Peyer's patch (tissue), 4 donors: Measurements from ENCODE around the gene SPDEF.

ENCODE experiments used
- CTCF ChIP-seq, 6 experiments: fragments of 450-650 bp in 4 of 6; fragments of 200-600 bp in 2 of 6; sonication (generic) in 1 of 6; IDR thresholded peaks; one replicate each; pipeline ENCODE4 v1.5.1; 2017 to 2019; ENCODE audit warnings: antibody characterized with exemption in 6 of 6, mild to moderate bottlenecking in 3 of 6, moderate library complexity in 1 of 6
- POLR2A ChIP-seq, 2 donors: fragments of 450-650 bp; IDR thresholded peaks; one replicate each; pipeline ENCODE4 v1.5.1; 2017; ENCODE audit warnings: antibody characterized with exemption in 2 of 2, mild to moderate bottlenecking in 2 of 2, moderate library complexity in 2 of 2

- TF ChIP-seq CTCF (IDR thresholded peaks at IDR 0.05) = no peak
- no peak for TF ChIP-seq POLR2A (IDR thresholded peaks at IDR 0.05)
Measured at GRCh38 chr6:34581561-34581920, 25.4 kb upstream of the SPDEF start.
